Mammary epithelial cell (primary cell): Measurements from ENCODE around the gene ACSL6.

Experiments
- EZH2 ChIP-seq: IDR thresholded peaks from 2 replicates; pipeline ENCODE4 v1.6.1; 2012; ENCODE audit warnings: low read length, inconsistent platforms, borderline replicate concordance
- TF ChIP-seq, protein P1 (sequence below), 2 donors: IDR thresholded peaks in 1 of 2; conservative IDR thresholded peaks in 1 of 2; 2 replicates each; pipeline ENCODE4 v1.5.1; 2011 to 2012; ENCODE audit warnings: inconsistent platforms in 2 of 2, low read length in 2 of 2, mild to moderate bottlenecking in 2 of 2, control low read depth in 1 of 2, low read depth in 1 of 2; ENCODE audit not compliant: insufficient read depth in 1 of 2; ENCODE audit errors: extremely low read depth in 1 of 2

DNA sequence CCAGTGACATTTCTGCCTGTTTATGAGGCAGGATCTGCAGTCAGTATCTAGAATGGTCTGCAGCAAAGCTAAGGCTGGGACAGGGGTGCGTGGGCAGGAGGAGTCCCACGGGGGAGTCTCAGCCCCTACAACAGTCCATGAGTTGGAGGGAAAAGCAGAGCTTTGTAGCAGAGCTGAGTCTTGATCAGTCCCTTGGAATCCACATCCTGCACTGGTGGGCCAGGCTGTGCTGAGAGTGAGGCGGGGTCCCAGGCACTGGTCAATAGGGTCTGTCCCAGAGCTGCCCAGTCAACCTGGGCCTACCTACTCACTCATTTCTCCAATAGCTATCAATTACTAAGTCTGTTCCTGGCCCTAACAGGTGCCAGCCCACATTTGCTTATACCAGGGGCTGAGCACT, 5.9 kb downstream of the ACSL6 start:
- TF ChIP-seq, protein P1, sequence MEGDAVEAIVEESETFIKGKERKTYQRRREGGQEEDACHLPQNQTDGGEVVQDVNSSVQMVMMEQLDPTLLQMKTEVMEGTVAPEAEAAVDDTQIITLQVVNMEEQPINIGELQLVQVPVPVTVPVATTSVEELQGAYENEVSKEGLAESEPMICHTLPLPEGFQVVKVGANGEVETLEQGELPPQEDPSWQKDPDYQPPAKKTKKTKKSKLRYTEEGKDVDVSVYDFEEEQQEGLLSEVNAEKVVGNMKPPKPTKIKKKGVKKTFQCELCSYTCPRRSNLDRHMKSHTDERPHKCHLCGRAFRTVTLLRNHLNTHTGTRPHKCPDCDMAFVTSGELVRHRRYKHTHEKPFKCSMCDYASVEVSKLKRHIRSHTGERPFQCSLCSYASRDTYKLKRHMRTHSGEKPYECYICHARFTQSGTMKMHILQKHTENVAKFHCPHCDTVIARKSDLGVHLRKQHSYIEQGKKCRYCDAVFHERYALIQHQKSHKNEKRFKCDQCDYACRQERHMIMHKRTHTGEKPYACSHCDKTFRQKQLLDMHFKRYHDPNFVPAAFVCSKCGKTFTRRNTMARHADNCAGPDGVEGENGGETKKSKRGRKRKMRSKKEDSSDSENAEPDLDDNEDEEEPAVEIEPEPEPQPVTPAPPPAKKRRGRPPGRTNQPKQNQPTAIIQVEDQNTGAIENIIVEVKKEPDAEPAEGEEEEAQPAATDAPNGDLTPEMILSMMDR (conservative IDR thresholded peaks at IDR 0.05 in 1 of 2, IDR thresholded peaks at IDR 0.05 in 1 of 2; ENCODE audit: extremely low read depth in 1 of 2, insufficient read depth in 1 of 2, low read depth in 1 of 2, low read length in 2 of 2) = no peak
- TF ChIP-seq EZH2 = no peak
